C4-2B (cell line): ENCODE data around the gene WDCP.

Experiments used
- ZFX ChIP-seq: fragments of 450-650 bp; IDR thresholded peaks from 2 replicates; pipeline ENCODE4 v1.6.1; 2017
- TF ChIP-seq, protein P1 (sequence below): fragments of 450-650 bp; conservative IDR thresholded peaks from 2 replicates; pipeline ENCODE4 v1.5.1; 2017; ENCODE audit warnings: mild to moderate bottlenecking

DNA sequence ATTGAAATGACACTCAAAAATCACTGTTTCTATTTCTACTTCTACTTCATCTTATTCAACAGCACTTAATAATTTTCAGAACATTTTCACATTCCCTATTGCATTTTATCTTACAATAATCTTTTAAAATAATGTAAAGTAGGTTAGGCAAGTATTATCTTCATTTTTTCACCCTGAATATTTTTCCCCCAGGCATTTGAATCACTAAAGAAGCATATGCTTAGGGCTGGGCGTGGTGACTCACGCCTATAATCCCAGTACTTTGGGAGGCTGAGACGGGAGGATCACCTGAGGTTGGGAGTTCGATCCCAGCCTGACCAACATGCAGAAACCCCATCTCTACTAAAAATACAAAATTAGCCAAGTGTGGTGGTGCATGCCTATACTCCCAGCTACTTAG lies 6.7 kb downstream of the WDCP start:
- TF ChIP-seq, protein P1, sequence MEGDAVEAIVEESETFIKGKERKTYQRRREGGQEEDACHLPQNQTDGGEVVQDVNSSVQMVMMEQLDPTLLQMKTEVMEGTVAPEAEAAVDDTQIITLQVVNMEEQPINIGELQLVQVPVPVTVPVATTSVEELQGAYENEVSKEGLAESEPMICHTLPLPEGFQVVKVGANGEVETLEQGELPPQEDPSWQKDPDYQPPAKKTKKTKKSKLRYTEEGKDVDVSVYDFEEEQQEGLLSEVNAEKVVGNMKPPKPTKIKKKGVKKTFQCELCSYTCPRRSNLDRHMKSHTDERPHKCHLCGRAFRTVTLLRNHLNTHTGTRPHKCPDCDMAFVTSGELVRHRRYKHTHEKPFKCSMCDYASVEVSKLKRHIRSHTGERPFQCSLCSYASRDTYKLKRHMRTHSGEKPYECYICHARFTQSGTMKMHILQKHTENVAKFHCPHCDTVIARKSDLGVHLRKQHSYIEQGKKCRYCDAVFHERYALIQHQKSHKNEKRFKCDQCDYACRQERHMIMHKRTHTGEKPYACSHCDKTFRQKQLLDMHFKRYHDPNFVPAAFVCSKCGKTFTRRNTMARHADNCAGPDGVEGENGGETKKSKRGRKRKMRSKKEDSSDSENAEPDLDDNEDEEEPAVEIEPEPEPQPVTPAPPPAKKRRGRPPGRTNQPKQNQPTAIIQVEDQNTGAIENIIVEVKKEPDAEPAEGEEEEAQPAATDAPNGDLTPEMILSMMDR, result no peak
- no peak for TF ChIP-seq ZFX
